Fibroblast of the aortic adventitia (primary cell): ENCODE measurements around the gene CHCHD6. TPM values are rescaled to one million over a fixed set of nuclear protein-coding genes. Genes with fewer than 3 reads are reported as not detected.

Source experiments
- DNase-seq: peaks from one replicate; pipeline ENCODE4 v3.0.0-alpha.2; 2010; ENCODE audit warnings: low read depth
- H3K4me3 ChIP-seq: 2 replicates; pipeline ENCODE4 v1.5.1; 2011; ENCODE audit warnings: low read depth, mild to moderate bottlenecking, control low read depth, low read length, moderate library complexity
- total RNA-seq: library from RNA; depleted of rRNA; stranded (reverse); fragments of >200 nt; gene quantifications from 2 replicates; pipeline ENCODE4 v1.2.3, GENCODE V29; 2012; ENCODE audit warnings: low replicate concordance
- TF ChIP-seq, protein P1 (sequence below): IDR thresholded peaks from 2 replicates; pipeline ENCODE4 v1.5.1; 2011; ENCODE audit warnings: mild to moderate bottlenecking, low read length, control low read depth, inconsistent platforms; ENCODE audit not compliant: insufficient read depth

CHCHD6 gene
- total RNA-seq, 1 donor = 10.8 TPM

DNA sequence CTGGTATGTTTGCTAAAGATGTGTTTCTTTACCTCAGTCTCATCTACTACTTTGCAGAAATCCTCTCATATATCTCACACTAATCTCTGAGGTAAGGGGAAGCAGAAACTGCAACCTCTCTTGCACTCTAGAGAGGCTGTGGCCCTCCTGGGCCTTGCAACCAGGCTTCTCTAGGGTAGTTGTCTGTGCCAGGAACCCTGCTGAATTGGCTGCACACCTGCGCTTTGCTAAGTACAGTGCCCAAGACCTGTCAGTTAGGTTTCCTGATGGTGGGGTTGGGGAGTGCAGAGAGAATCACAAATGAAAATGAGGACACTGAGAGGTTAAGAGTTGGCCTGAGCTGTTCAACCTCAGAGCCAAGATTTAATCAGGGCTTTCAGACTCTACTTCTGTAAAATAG is 161.7 kb downstream of the CHCHD6 start:
- TF ChIP-seq, protein P1, sequence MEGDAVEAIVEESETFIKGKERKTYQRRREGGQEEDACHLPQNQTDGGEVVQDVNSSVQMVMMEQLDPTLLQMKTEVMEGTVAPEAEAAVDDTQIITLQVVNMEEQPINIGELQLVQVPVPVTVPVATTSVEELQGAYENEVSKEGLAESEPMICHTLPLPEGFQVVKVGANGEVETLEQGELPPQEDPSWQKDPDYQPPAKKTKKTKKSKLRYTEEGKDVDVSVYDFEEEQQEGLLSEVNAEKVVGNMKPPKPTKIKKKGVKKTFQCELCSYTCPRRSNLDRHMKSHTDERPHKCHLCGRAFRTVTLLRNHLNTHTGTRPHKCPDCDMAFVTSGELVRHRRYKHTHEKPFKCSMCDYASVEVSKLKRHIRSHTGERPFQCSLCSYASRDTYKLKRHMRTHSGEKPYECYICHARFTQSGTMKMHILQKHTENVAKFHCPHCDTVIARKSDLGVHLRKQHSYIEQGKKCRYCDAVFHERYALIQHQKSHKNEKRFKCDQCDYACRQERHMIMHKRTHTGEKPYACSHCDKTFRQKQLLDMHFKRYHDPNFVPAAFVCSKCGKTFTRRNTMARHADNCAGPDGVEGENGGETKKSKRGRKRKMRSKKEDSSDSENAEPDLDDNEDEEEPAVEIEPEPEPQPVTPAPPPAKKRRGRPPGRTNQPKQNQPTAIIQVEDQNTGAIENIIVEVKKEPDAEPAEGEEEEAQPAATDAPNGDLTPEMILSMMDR = no peak
- no peak for DNase-seq
- H3K4me3 ChIP-seq = no peak overlapping the region

DNA sequence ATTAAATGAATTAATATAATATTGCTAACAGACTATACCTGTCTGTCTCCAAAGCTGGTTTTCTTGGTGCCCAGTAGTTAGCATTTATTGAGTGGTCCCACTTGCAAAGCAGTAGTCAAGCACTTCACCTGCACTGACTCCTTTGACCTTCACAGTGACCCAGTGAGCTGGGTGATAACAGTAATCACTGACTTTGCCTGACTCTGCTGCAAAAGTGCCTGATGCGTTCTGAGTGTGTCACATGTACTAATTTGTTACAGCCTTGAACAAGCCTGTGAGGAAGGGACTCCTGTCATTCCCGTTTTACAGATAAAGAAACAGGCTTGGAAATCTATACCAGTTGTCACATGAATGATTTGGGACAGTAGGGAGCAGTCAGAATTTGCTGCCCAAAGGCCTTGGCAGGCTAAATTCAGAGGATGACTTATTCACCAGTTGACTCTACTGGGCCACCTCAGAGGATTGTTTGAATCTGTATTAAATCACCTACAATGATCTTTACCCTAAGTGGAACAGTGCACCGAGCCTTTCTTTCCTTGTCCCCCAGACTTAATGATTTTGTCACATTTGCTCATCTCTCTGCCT is 162.2 kb downstream of the CHCHD6 start:
- no peak overlapping the region for H3K4me3 ChIP-seq
- DNase-seq = no peak
- TF ChIP-seq, protein P1 = no peak

DNA sequence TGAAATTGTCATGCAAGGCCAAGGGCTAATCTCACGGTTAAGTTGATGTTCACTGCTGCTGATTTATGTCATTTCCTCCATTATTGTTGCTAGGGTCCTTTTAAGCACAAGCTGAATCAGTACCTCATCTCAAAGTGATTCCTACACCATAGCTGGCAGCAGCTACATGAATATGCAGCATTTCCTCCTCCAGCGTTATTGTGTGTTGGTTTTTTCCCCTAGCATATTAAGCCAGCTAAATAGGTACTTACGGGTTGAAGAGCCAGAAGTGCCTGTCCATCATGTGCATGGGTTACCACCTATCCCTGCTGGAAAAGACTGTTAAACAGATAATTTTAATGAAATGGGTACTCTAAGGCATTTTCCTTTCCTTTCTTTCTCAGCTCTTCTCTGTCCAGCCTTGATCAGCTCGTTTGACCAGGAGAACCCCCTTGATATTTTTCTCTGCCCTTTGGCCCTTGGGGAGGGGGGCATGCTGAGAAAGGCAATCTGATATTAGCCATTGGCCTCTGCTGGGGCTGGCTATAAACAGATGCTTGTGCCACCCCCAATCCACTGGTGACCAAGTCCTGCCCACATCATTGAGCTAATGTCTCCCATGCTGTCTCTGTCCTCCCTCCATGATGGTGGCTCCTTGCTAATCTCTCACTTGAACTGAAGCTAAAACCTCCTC is 163.3 kb downstream of the CHCHD6 start:
- no peak overlapping the region for H3K4me3 ChIP-seq
- TF ChIP-seq, protein P1 = no peak
- DNase-seq = no peak

DNA sequence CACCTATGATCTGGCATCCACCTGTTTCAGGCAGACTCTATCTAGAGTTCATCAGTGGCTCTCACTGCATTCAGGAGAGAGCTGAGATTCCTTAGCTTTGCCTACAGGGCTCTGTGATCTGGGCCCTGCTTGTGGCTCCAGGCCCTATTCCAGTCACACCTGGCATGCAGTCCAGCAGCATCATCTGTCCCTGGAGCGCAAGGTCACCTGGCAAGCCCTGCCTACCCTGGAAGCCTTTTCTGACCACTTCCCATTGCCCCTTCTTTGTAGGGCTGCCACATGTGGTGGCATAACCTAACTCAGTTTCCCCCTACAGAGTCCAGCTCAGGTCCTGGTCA is 163.8 kb downstream of the CHCHD6 start:
- H3K4me3 ChIP-seq = no peak overlapping the region
- TF ChIP-seq, protein P1 = no peak
- no peak for DNase-seq

DNA sequence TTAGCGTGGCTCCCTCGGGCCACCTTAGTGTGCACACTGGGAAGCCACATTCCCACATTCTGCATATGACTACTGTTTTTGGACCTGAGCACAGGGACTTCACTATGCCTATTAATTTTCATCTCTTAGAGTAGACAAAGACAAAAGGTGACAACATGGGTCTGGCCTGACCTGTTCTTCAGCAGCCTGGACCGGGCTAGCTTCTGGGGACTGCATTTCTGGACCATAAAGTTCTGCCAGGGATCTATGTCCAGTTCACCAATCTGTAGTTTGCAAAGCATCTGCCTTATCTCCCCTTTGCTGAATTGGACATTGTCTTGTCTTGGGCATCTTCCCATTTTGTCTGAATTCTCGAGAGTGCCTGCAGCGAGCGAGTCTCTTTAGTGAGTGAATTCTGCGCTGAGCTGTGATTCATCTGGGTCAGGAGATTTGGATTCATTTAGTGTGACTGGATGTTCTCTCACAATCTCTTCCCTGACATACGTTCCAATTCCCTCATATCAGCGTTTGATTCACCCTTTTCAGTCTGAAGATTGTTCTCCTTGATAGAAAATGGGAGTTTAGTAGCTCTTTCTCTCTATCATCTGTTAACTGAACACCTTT is 166.7 kb downstream of the CHCHD6 start:
- DNase-seq = peak; percentile 52
- no peak overlapping the region for H3K4me3 ChIP-seq
- TF ChIP-seq, protein P1 = no peak

DNA sequence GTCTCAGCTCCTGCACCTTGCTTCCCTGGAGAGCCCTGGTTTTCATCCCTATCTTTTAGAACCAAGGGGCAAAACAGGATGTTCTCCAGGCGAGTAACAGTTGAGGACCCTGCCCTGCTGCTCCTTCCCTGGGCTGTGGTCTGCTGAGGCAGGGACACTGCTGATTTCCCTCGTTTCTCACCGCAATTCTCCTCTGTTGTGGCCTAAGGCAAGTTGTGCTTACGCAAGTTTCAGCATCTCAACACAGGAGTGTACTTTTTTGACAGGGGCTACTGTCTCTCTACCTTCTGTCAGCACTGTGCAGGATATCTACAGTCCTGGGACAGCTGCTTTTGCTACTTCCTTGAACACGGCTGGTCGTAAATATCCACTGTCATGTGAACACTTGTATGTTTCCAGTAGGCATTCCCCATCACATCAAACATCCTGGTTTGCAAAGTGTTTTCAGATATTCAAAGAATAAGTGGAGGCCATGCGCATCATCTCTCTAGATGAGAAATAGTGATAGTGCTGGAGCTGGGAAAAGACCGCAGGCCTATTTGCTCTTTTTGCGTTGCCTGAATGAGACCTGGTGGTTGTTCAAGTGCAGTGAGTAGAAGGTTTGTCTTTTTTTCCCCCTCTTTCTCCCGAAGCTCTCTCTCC is 168.8 kb downstream of the CHCHD6 start:
- TF ChIP-seq, protein P1 = no peak
- H3K4me3 ChIP-seq = no peak overlapping the region
- DNase-seq = no peak
